ENCODE measurements around the gene HSBP1. TPM values are rescaled to one million over a fixed set of nuclear protein-coding genes. Genes with fewer than 3 reads are reported as not detected.

HSBP1 gene
- total and polyA plus RNA-seq, 9 of the 15 experiments (the other 6 are each of a cell fraction or from before 2014, with no cell fraction given), result 84.9 to 677 (median 204) TPM

- TF ChIP-seq MNT (conservative IDR thresholded peaks at IDR 0.05), result peak; percentile 67 to 89
- peak; percentile 92 for TF ChIP-seq CREB3L1 (IDR thresholded peaks at IDR 0.05; ENCODE audit: borderline replicate concordance, low read depth)
- peak; percentile 31; the same call in 1 of the 2 replicates for TF ChIP-seq ZNF224 (CRISPR knock-in tag; IDR thresholded peaks at IDR 0.05)
- TF ChIP-seq BACH1 (tag; IDR thresholded peaks at IDR 0.05), result no peak
- TF ChIP-seq ZNF740 (CRISPR knock-in tag; IDR thresholded peaks at IDR 0.05), result no peak
- TF ChIP-seq ZNF740 (tag; IDR thresholded peaks at IDR 0.05), result no peak
- TF ChIP-seq ETV5 (CRISPR knock-in tag; IDR thresholded peaks at IDR 0.05; ENCODE audit: low read depth), result peak; percentile 77
- peak; percentile 30; the same call in 1 of the 2 replicates for TF ChIP-seq BRD4 (IDR thresholded peaks at IDR 0.05)
- TF ChIP-seq POLR2B (IDR thresholded peaks at IDR 0.05; ENCODE audit: low read depth, partially characterized antibody), result no peak
- peak; percentile 97 for TF ChIP-seq ELF1 (tag; IDR thresholded peaks at IDR 0.05)
- TF ChIP-seq TAF9B (IDR thresholded peaks at IDR 0.05; ENCODE audit: partially characterized antibody), result no peak
- TF ChIP-seq UBTF (IDR thresholded peaks at IDR 0.05; ENCODE audit: borderline replicate concordance in 1 of 2, low read depth in 2 of 2, low read length in 2 of 2), result no peak
- TF ChIP-seq STAT5B (CRISPR knock-in tag; IDR thresholded peaks at IDR 0.05), result no peak
- 0 out of 4 replicates have a peak, but pooled peaks of 1 of the 2 experiments have one; percentile 34 for TF ChIP-seq KDM4B (IDR thresholded peaks at IDR 0.05; ENCODE audit: borderline replicate concordance in 2 of 2, low read depth in 1 of 2)
- no peak for TF ChIP-seq ZNF316 (IDR thresholded peaks at IDR 0.05)
- no peak for TF ChIP-seq ZNF282 (CRISPR knock-in tag; IDR thresholded peaks at IDR 0.05)
- TF ChIP-seq ATF3 (IDR thresholded peaks at IDR 0.05), result no peak
- TF ChIP-seq ATF3 (CRISPR knock-in tag; conservative IDR thresholded peaks at IDR 0.05), result no peak
- peak; percentile 77 for TF ChIP-seq SUPT5H (IDR thresholded peaks at IDR 0.05)
- no peak for TF ChIP-seq FOXJ2 (tag; IDR thresholded peaks at IDR 0.05)
- no peak for TF ChIP-seq BDP1 (IDR thresholded peaks at IDR 0.05; ENCODE audit: insufficient read depth, insufficient read length)
These were observed at the start of gene HSBP1 (continued) for GRCh38 chr16:83807710-83808572.

Data from K562 (cell line).